Gastroesophageal sphincter (tissue), 4 donors: ENCODE measurements around the gene MMP25. TPM values are rescaled to one million over a fixed set of nuclear protein-coding genes. Genes with fewer than 3 reads are reported as not detected.
A peak's percentile ranks its signal among the peaks of the same experiment; 100 is the strongest.

Experiments
- ATAC-seq: fragments of 150-250 bp; one replicate; pipeline ENCODE4 v1.9.1; 2016; ENCODE audit warnings: mild to moderate bottlenecking, moderate library complexity
- H3K27ac ChIP-seq, 4 donors: fragments of 200-600 bp; sonication (generic) in 3 of 4; 1 replicate in 3 of 4; 2 replicates in 1 of 4; pipeline ENCODE4 v1.5.1; 2016 to 2019
- H3K27me3 ChIP-seq: fragments of 200-600 bp; sonication (generic); one replicate; pipeline ENCODE4 v1.5.1; 2019
- H3K36me3 ChIP-seq, 2 donors: fragments of 200-600 bp; sonication (generic); one replicate each; pipeline ENCODE4 v1.5.1; 2019; ENCODE audit warnings: control low read depth in 1 of 2
- H3K4me1 ChIP-seq, 3 donors: fragments of 200-600 bp; sonication (generic); 1 replicate in 2 of 3; 2 replicates in 1 of 3; pipeline ENCODE4 v1.5.1; 2016 to 2019; ENCODE audit warnings: control low read depth in 2 of 3
- H3K4me3 ChIP-seq, 2 donors: fragments of 200-600 bp; sonication (generic); one replicate each; pipeline ENCODE4 v1.5.1; 2019; ENCODE audit warnings: mild to moderate bottlenecking in 1 of 2, moderate library complexity in 1 of 2
- H3K9me3 ChIP-seq, 3 donors: fragments of 200-600 bp; sonication (generic); one replicate each; pipeline ENCODE4 v1.5.1; 2017 to 2019; ENCODE audit warnings: control low read depth in 2 of 3
- EP300 ChIP-seq: sonication (generic); formaldehyde crosslinking; IDR thresholded peaks from one replicate; pipeline ENCODE4 v1.6.1; 2017; ENCODE audit warnings: antibody characterized with exemption, mild to moderate bottlenecking
- POLR2A ChIP-seq, 2 donors: fragments of 450-650 bp; IDR thresholded peaks; one replicate each; pipeline ENCODE4 v1.6.1; 2017; ENCODE audit warnings: antibody characterized with exemption in 2 of 2, mild to moderate bottlenecking in 2 of 2, moderate library complexity in 1 of 2
- POLR2AphosphoS5 ChIP-seq: sonication (generic); formaldehyde crosslinking; IDR thresholded peaks from one replicate; pipeline ENCODE4 v1.6.1; 2017; ENCODE audit warnings: antibody characterized with exemption
- WGBS, 2 donors: methylation state at CpG; one replicate each; pipeline ENCODE4 v1.1.5; 2018; ENCODE audit warnings: low coverage in 1 of 2; 5-methylcytosine and 5-hydroxymethylcytosine counted together
- total RNA-seq, 4 donors: library from RNA; depleted of rRNA; stranded (reverse); fragments of >200 nt; gene quantifications; one replicate each; pipeline ENCODE4 v1.1.0, GENCODE V29; 2016
- TF ChIP-seq, protein P1 (sequence below), 4 experiments: fragments of 200-600 bp in 2 of 4; fragments of 450-650 bp in 2 of 4; sonication (generic) in 1 of 4; IDR thresholded peaks; one replicate each; pipeline ENCODE4 v1.5.1; 2017 to 2019; ENCODE audit warnings: antibody characterized with exemption in 4 of 4, mild to moderate bottlenecking in 2 of 4, moderate library complexity in 2 of 4

Gene MMP25
- total RNA-seq, 4 donors from 2014 or later: 1.6 to 2.6 TPM; not detected in 2

GRCh38 chr16:3056336-3057180 lies 10.2 kb downstream of the MMP25 start:
- H3K27ac ChIP-seq: no peak overlapping the region
- WGBS, 2 donors: 88% methylated on average over 1 to 3 of the region's 19 CpGs
- H3K9me3 ChIP-seq: no peaks in the 10 kb centered on the region
- peaks cover 0 to 25% (median 11%) of the 10 kb centered on the region in 3 donors for H3K4me1 ChIP-seq
- H3K36me3 ChIP-seq: no peaks in the 10 kb centered on the region
- H3K4me3 ChIP-seq: no peak overlapping the region
- H3K27me3 ChIP-seq: peaks cover 21% of the 10 kb centered on the region
- no peak for ATAC-seq
- TF ChIP-seq POLR2A (IDR thresholded peaks at IDR 0.05) (no peak), EP300 (no peak), POLR2AphosphoS5 (no peak)
- TF ChIP-seq, protein P1, sequence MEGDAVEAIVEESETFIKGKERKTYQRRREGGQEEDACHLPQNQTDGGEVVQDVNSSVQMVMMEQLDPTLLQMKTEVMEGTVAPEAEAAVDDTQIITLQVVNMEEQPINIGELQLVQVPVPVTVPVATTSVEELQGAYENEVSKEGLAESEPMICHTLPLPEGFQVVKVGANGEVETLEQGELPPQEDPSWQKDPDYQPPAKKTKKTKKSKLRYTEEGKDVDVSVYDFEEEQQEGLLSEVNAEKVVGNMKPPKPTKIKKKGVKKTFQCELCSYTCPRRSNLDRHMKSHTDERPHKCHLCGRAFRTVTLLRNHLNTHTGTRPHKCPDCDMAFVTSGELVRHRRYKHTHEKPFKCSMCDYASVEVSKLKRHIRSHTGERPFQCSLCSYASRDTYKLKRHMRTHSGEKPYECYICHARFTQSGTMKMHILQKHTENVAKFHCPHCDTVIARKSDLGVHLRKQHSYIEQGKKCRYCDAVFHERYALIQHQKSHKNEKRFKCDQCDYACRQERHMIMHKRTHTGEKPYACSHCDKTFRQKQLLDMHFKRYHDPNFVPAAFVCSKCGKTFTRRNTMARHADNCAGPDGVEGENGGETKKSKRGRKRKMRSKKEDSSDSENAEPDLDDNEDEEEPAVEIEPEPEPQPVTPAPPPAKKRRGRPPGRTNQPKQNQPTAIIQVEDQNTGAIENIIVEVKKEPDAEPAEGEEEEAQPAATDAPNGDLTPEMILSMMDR (IDR thresholded peaks at IDR 0.05): no peak

DNA sequence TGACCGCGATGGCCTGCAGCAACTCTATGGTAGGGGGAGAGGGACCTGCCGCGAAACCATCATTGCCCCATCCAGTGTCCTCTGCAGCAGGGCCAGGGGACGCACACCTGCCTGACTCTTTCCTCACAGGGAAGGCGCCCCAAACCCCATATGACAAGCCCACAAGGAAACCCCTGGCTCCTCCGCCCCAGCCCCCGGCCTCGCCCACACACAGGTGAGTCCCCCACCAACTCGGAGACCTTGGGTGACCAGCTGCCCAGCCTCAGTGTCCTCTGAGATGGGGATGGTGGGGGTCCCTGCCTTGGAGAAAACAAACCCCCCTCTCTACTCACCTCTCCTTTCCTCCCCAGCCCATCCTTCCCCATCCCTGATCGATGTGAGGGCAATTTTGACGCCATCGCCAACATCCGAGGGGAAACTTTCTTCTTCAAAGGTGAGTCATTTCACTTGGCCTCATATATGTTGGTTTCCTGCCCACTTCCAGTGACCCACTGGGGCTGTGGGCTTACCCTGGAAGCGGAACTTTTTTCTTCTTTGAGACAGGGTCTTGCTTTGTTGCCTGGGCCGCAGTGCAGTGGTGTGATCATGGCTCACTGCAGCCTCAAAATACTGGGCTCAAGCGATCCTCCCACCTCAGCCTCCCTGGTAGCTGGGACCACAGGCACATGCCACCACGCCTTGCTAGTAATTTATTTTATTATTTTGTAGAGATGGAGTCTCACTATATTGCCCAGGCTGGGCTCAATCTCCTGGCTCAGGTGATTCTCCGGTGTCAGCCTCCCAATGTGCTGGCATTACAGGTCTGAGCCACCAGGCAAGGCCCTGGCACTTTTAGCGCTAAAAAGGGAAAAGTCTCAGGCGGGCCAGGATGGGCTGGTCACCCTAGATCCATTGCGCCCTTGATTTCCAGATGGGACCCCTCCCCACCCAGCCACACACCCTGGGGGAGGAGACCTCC lies 11.1 kb downstream of the MMP25 start:
- H3K27ac ChIP-seq: no peak overlapping the region
- TF ChIP-seq, protein P1 (IDR thresholded peaks at IDR 0.05): no peak
- TF ChIP-seq POLR2AphosphoS5 (no peak), POLR2A (IDR thresholded peaks at IDR 0.05) (no peak), EP300 (no peak)
- H3K36me3 ChIP-seq: no peaks in the 10 kb centered on the region
- H3K9me3 ChIP-seq: no peaks in the 10 kb centered on the region
- H3K4me1 ChIP-seq: peaks cover 0 to 25% (median 11%) of the 10 kb centered on the region in 3 donors
- H3K27me3 ChIP-seq: peaks cover 14% of the 10 kb centered on the region
- no peak for ATAC-seq
- 77 to 83% methylated on average over 5 to 7 of the region's 22 CpGs for WGBS, 2 donors
- H3K4me3 ChIP-seq: peak overlapping the region in 1 of 2 donors; percentile 83

DNA sequence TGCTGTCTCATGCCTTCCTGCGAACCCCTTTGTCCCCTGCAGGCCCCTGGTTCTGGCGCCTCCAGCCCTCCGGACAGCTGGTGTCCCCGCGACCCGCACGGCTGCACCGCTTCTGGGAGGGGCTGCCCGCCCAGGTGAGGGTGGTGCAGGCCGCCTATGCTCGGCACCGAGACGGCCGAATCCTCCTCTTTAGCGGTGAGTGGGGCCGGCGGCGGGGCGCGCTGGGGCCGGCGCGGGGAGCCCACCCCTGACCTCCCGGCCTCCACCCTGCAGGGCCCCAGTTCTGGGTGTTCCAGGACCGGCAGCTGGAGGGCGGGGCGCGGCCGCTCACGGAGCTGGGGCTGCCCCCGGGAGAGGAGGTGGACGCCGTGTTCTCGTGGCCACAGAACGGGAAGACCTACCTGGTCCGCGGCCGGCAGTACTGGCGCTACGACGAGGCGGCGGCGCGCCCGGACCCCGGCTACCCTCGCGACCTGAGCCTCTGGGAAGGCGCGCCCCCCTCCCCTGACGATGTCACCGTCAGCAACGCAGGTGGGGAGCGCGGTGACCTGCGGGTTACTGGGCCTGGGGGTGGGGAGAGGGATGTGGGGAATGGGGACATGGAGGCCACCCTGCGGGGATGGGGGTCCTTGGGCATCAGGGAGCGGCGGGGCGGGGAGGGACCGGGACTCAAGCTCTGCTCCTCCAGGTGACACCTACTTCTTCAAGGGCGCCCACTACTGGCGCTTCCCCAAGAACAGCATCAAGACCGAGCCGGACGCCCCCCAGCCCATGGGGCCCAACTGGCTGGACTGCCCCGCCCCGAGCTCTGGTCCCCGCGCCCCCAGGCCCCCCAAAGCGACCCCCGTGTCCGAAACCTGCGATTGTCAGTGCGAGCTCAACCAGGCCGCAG lies 12.0 kb downstream of the MMP25 start:
- H3K27ac ChIP-seq: peak overlapping the region in 3 of 4 donors; percentile 71 to 81 (median 80)
- WGBS, 2 donors: no CpG with 5 or more reads among the region's 77 CpGs
- no peaks in the 10 kb centered on the region for H3K9me3 ChIP-seq

More for the DNA sequence above, 12.0 kb downstream of the MMP25 start:
- peaks cover 0 to 25% (median 11%) of the 10 kb centered on the region in 3 donors for H3K4me1 ChIP-seq
- peaks cover 14% of the 10 kb centered on the region for H3K27me3 ChIP-seq
- no peak for ATAC-seq
- no peaks in the 10 kb centered on the region for H3K36me3 ChIP-seq
- TF ChIP-seq POLR2AphosphoS5 (no peak), EP300 (no peak), POLR2A (IDR thresholded peaks at IDR 0.05) (no peak)
- TF ChIP-seq, protein P1 (IDR thresholded peaks at IDR 0.05): no peak
- peak overlapping the region; percentile 83 to 84 for H3K4me3 ChIP-seq
